Measurements from ENCODE around the gene ESPN. TPM values are rescaled to one million over a fixed set of nuclear protein-coding genes. Genes with fewer than 3 reads are reported as not detected.
A peak's percentile ranks its signal among the peaks of the same experiment; 100 is the strongest.
"Not testable (repeated sequence)": the region's sequence is repeated elsewhere in the genome, so short reads cannot be mapped to it uniquely, and the experiment has no call there.

Gene ESPN
- total RNA-seq, 2 experiments from 2014 or later = 0.83 to 1.5 TPM

GRCh38 chr1:6420454-6421042, 4.0 kb upstream of the ESPN start:
- Mint-ChIP-seq H3K27ac (no peak overlapping the region), H3K36me3 (no peaks in the 10 kb centered on the region), H3K9me3 (no peaks in the 10 kb centered on the region), H3K27me3 (peaks cover 60% of the 10 kb centered on the region), H3K4me3 (no peak overlapping the region), H3K4me1 (ENCODE audit: low read depth) (peaks cover 17% of the 10 kb centered on the region)
- POLR2A ChIA-PET = no interaction called here
- CTCF ChIA-PET = interaction anchor here (1.0 to 5.5 kb wide), 8 partner anchors 12 to 183 kb away, joined by 4 to 106 read pairs (median 6); partner anchors contain the start of gene ACOT7
- intact Hi-C loops (cut with micrococcal nuclease) = loop anchor here (5.0 kb wide), 2 partner anchors 173 to 227 kb away; no protein-coding TSS in a partner anchor
- no peak for DNase-seq

- Mint-ChIP-seq H3K4me1 (ENCODE audit: low read depth) (peaks cover 17% of the 10 kb centered on the region), H3K27me3 (peaks cover 56% of the 10 kb centered on the region), H3K4me3 (no peak overlapping the region), H3K36me3 (no peaks in the 10 kb centered on the region), H3K9me3 (no peaks in the 10 kb centered on the region), H3K27ac (no peak overlapping the region)
- ChIA-PET POLR2A (no interaction called here), CTCF (interaction anchor here (0.9 to 5.5 kb wide), 8 partner anchors 11 to 186 kb away, joined by 3 to 106 read pairs (median 6); partner anchors contain the start of genes ACOT7 and ICMT)
- intact Hi-C loops (cut with micrococcal nuclease) = loop anchor here (5.0 kb wide), 2 partner anchors 174 to 226 kb away; no protein-coding TSS in a partner anchor
- no peak for DNase-seq
These were observed 3.3 kb upstream of the ESPN start for GRCh38 chr1:6421266-6421665.

- Mint-ChIP-seq H3K36me3 (no peaks in the 10 kb centered on the region), H3K4me3 (peak overlapping the region; percentile 20), H3K4me1 (ENCODE audit: low read depth) (peaks cover 17% of the 10 kb centered on the region), H3K27ac (no peak overlapping the region), H3K27me3 (peaks cover 41% of the 10 kb centered on the region), H3K9me3 (no peaks in the 10 kb centered on the region)
- DNase-seq = peak; percentile 83
- POLR2A ChIA-PET = no interaction called here
- CTCF ChIA-PET = interaction anchor here (0.6 to 5.5 kb wide), 42 partner anchors 9 to 470 kb away, joined by 3 to 106 read pairs (median 6); partner anchors contain the start of genes ACOT7, PLEKHG5 and TNFRSF25
- intact Hi-C loops (cut with micrococcal nuclease) = loop anchor here (2.0 to 5.0 kb wide), 3 partner anchors 15 to 224 kb away; no protein-coding TSS in a partner anchor
These were observed 1.1 kb upstream of the ESPN start for GRCh38 chr1:6423321-6423999.

GRCh38 chr1:6424000-6424565, 493 bp upstream of the ESPN start:
- POLR2A ChIA-PET = no interaction called here
- intact Hi-C loops (cut with micrococcal nuclease) = loop anchor here (2.0 to 5.0 kb wide), 3 partner anchors 15 to 223 kb away; no protein-coding TSS in a partner anchor
- no peak for DNase-seq
- H3K27me3 Mint-ChIP-seq = peaks cover 38% of the 10 kb centered on the region
- H3K9me3 Mint-ChIP-seq = no peaks in the 10 kb centered on the region
- peaks cover 16% of the 10 kb centered on the region for H3K4me1 Mint-ChIP-seq (ENCODE audit: low read depth)
- H3K4me3 Mint-ChIP-seq = peak overlapping the region; percentile 20
- CTCF ChIA-PET = interaction anchor here (0.7 to 5.5 kb wide), 34 partner anchors 8 to 221 kb away, joined by 3 to 106 read pairs (median 6); partner anchors contain the start of genes ACOT7 and PLEKHG5
- H3K27ac Mint-ChIP-seq = no peak overlapping the region
- H3K36me3 Mint-ChIP-seq = no peaks in the 10 kb centered on the region

GRCh38 chr1:6425658-6426057, 1.1 kb downstream of the ESPN start:
- Mint-ChIP-seq H3K4me3 (no peak overlapping the region), H3K9me3 (no peaks in the 10 kb centered on the region), H3K36me3 (no peaks in the 10 kb centered on the region), H3K27me3 (peaks cover 32% of the 10 kb centered on the region), H3K27ac (no peak overlapping the region), H3K4me1 (ENCODE audit: low read depth) (peaks cover 12% of the 10 kb centered on the region)
- ChIA-PET CTCF (interaction anchor here (0.8 to 1.1 kb wide), 3 partner anchors 11 to 178 kb away, joined by 3 to 4 read pairs (median 3); no protein-coding TSS in a partner anchor), POLR2A (no interaction called here)
- no peak for DNase-seq
- intact Hi-C loops (cut with micrococcal nuclease) = no loop called here

- peaks cover 12% of the 10 kb centered on the region for H3K4me1 Mint-ChIP-seq (ENCODE audit: low read depth)
- H3K4me3 Mint-ChIP-seq = no peak overlapping the region
- H3K9me3 Mint-ChIP-seq = no peaks in the 10 kb centered on the region
- intact Hi-C loops (cut with micrococcal nuclease) = no loop called here
- no peak overlapping the region for H3K27ac Mint-ChIP-seq
- ChIA-PET POLR2A (no interaction called here), CTCF (interaction anchor here (0.9 to 1.1 kb wide), 3 partner anchors 10 to 179 kb away, joined by 3 to 4 read pairs (median 3); no protein-coding TSS in a partner anchor)
- peaks cover 25% of the 10 kb centered on the region for H3K27me3 Mint-ChIP-seq
- H3K36me3 Mint-ChIP-seq = no peaks in the 10 kb centered on the region
- no peak for DNase-seq
These were observed 1.8 kb downstream of the ESPN start for GRCh38 chr1:6426277-6426971.

- Mint-ChIP-seq H3K27me3 (peaks cover 19% of the 10 kb centered on the region), H3K4me1 (ENCODE audit: low read depth) (peaks cover 12% of the 10 kb centered on the region), H3K27ac (no peak overlapping the region), H3K36me3 (no peaks in the 10 kb centered on the region), H3K4me3 (no peak overlapping the region), H3K9me3 (no peaks in the 10 kb centered on the region)
- ChIA-PET CTCF (interaction anchor here (1.0 to 1.1 kb wide), 2 partner anchors 10 to 11 kb away, joined by 3 to 4 read pairs; no protein-coding TSS in a partner anchor), POLR2A (no interaction called here)
- no peak for DNase-seq
- intact Hi-C loops (cut with micrococcal nuclease) = no loop called here
These were observed 2.4 kb downstream of the ESPN start for GRCh38 chr1:6426972-6427350.

- peaks cover 12% of the 10 kb centered on the region for H3K4me1 Mint-ChIP-seq (ENCODE audit: low read depth)
- intact Hi-C loops (cut with micrococcal nuclease) = no loop called here
- peaks cover 19% of the 10 kb centered on the region for H3K27me3 Mint-ChIP-seq
- H3K4me3 Mint-ChIP-seq = no peak overlapping the region
- no peaks in the 10 kb centered on the region for H3K36me3 Mint-ChIP-seq
- DNase-seq = no peak
- no peak overlapping the region for H3K27ac Mint-ChIP-seq
- no peaks in the 10 kb centered on the region for H3K9me3 Mint-ChIP-seq
- CTCF ChIA-PET = interaction anchor here (1.0 kb wide), 1 partner anchor 11 kb away, joined by 3 read pairs; no protein-coding TSS in a partner anchor
- POLR2A ChIA-PET = no interaction called here
These were observed 3.1 kb downstream of the ESPN start for GRCh38 chr1:6427441-6428390.

GRCh38 chr1:6428453-6428852, 3.9 kb downstream of the ESPN start:
- H3K4me3 Mint-ChIP-seq; H3K9me3 Mint-ChIP-seq; POLR2A ChIA-PET; intact Hi-C loops (cut with micrococcal nuclease); DNase-seq; H3K4me1 Mint-ChIP-seq (ENCODE audit: low read depth); H3K36me3 Mint-ChIP-seq; CTCF ChIA-PET; H3K27ac Mint-ChIP-seq: not testable (repeated sequence)
- H3K27me3 Mint-ChIP-seq = peaks cover 17% of the 10 kb centered on the region

GRCh38 chr1:6429660-6430411, 5.3 kb downstream of the ESPN start:
- intact Hi-C loops (cut with micrococcal nuclease); H3K9me3 Mint-ChIP-seq; H3K4me3 Mint-ChIP-seq; H3K27ac Mint-ChIP-seq; H3K36me3 Mint-ChIP-seq; POLR2A ChIA-PET; H3K4me1 Mint-ChIP-seq (ENCODE audit: low read depth); DNase-seq: not testable (repeated sequence)
- CTCF ChIA-PET = interaction anchor here (1.1 to 2.7 kb wide), 3 partner anchors 8 to 183 kb away, joined by 5 to 10 read pairs (median 7); no protein-coding TSS in a partner anchor
- H3K27me3 Mint-ChIP-seq = peaks cover 10% of the 10 kb centered on the region
